ENCODE measurements around the gene ASMTL. TPM values are rescaled to one million over a fixed set of nuclear protein-coding genes. Genes with fewer than 3 reads are reported as not detected.
A peak's percentile ranks its signal among the peaks of the same experiment; 100 is the strongest.

Gene ASMTL
- total RNA-seq, 2 donors from 2014 or later: 46.7 to 80.9 TPM

- H3K9me3 Mint-ChIP-seq: peaks cover 35% of the 10 kb centered on the region
- Histone ChIP-seq H3K4me1 (ENCODE audit: control insufficient read depth, insufficient read depth, low read length) (no peaks in the 10 kb centered on the region), H3K9me3 (ENCODE audit: control insufficient read depth, low read length) (peaks cover 29% of the 10 kb centered on the region), H3K27ac (ENCODE audit: low read depth, low read length) (no peak overlapping the region), H3K4me3 (ENCODE audit: low read length) (peak overlapping the region; percentile 92), H3K27me3 (ENCODE audit: control insufficient read depth, insufficient read depth, low read length, poor library complexity, severe bottlenecking) (no peaks in the 10 kb centered on the region), H3K36me3 (ENCODE audit: control insufficient read depth, insufficient read depth, low read length) (peaks cover 24% of the 10 kb centered on the region), H3K9ac (ENCODE audit: extremely low read depth, low read length, poor library complexity, severe bottlenecking) (no peak overlapping the region)
- TF ChIP-seq CTCF (conservative IDR thresholded peaks at IDR 0.05): no peak
- H3K36me3 Mint-ChIP-seq (ENCODE audit: low read depth): peaks cover 37% of the 10 kb centered on the region
- H3K27me3 Mint-ChIP-seq (ENCODE audit: insufficient read depth): peaks cover 4% of the 10 kb centered on the region
- H3K4me1 Mint-ChIP-seq: no peaks in the 10 kb centered on the region
- H3K4me3 Mint-ChIP-seq: peak overlapping the region; percentile 81
- 86 to 100% methylated on average over 1 to 6 of the region's 6 CpGs for WGBS, 2 experiments (ENCODE audit: insufficient coverage in 1 of 2, insufficient read length in 1 of 2)
- DNase-seq: no peak
- no peak overlapping the region for H3K27ac Mint-ChIP-seq
Measured at GRCh38 chrX:1451251-1451660, 1.5 kb downstream of the ASMTL start.

- peaks cover 37% of the 10 kb centered on the region for H3K9me3 Mint-ChIP-seq
- WGBS, 2 experiments (ENCODE audit: insufficient coverage in 1 of 2, insufficient read length in 1 of 2): 0 to 86% methylated on average over 1 to 9 of the region's 9 CpGs
- H3K4me3 ChIP-seq (ENCODE audit: low read length): peak overlapping the region; percentile 92
- H3K9ac ChIP-seq (ENCODE audit: extremely low read depth, low read length, poor library complexity, severe bottlenecking): no peak overlapping the region
- H3K27me3 Mint-ChIP-seq (ENCODE audit: insufficient read depth): no peaks in the 10 kb centered on the region
- no peaks in the 10 kb centered on the region for H3K4me1 ChIP-seq (ENCODE audit: control insufficient read depth, insufficient read depth, low read length)
- no peak overlapping the region for H3K27ac Mint-ChIP-seq
- H3K36me3 Mint-ChIP-seq (ENCODE audit: low read depth): peaks cover 44% of the 10 kb centered on the region
- no peak overlapping the region for H3K27ac ChIP-seq (ENCODE audit: low read depth, low read length)
- H3K27me3 ChIP-seq (ENCODE audit: control insufficient read depth, insufficient read depth, low read length, poor library complexity, severe bottlenecking): no peaks in the 10 kb centered on the region
- peak; percentile 17 for TF ChIP-seq CTCF (conservative IDR thresholded peaks at IDR 0.05)
- H3K36me3 ChIP-seq (ENCODE audit: control insufficient read depth, insufficient read depth, low read length): peaks cover 24% of the 10 kb centered on the region
- DNase-seq: peak; percentile 32
- peaks cover 29% of the 10 kb centered on the region for H3K9me3 ChIP-seq (ENCODE audit: control insufficient read depth, low read length)
- H3K4me3 Mint-ChIP-seq: no peak overlapping the region
- H3K4me1 Mint-ChIP-seq: no peaks in the 10 kb centered on the region
Measured at GRCh38 chrX:1450361-1451161, 2.1 kb downstream of the ASMTL start.

GRCh38 chrX:1449823-1450149, 2.9 kb downstream of the ASMTL start:
- 99% methylated on average over 2 of the region's 2 CpGs; no CpG with 5 or more reads in 1 of the 2 experiments for WGBS, 2 experiments (ENCODE audit: insufficient coverage in 1 of 2, insufficient read length in 1 of 2)
- no peak overlapping the region for H3K4me3 Mint-ChIP-seq
- DNase-seq: no peak
- H3K9me3 ChIP-seq (ENCODE audit: control insufficient read depth, low read length): peaks cover 29% of the 10 kb centered on the region
- H3K9me3 Mint-ChIP-seq: peaks cover 44% of the 10 kb centered on the region
- H3K4me1 ChIP-seq (ENCODE audit: control insufficient read depth, insufficient read depth, low read length): no peaks in the 10 kb centered on the region
- H3K27ac ChIP-seq (ENCODE audit: low read depth, low read length): no peak overlapping the region
- no peaks in the 10 kb centered on the region for H3K4me1 Mint-ChIP-seq
- H3K9ac ChIP-seq (ENCODE audit: extremely low read depth, low read length, poor library complexity, severe bottlenecking): no peak overlapping the region
- H3K27ac Mint-ChIP-seq: no peak overlapping the region
- H3K36me3 ChIP-seq (ENCODE audit: control insufficient read depth, insufficient read depth, low read length): peaks cover 24% of the 10 kb centered on the region
- TF ChIP-seq CTCF (conservative IDR thresholded peaks at IDR 0.05): no peak
- no peaks in the 10 kb centered on the region for H3K27me3 Mint-ChIP-seq (ENCODE audit: insufficient read depth)
- H3K27me3 ChIP-seq (ENCODE audit: control insufficient read depth, insufficient read depth, low read length, poor library complexity, severe bottlenecking): no peaks in the 10 kb centered on the region
- peaks cover 51% of the 10 kb centered on the region for H3K36me3 Mint-ChIP-seq (ENCODE audit: low read depth)
- H3K4me3 ChIP-seq (ENCODE audit: low read length): peak overlapping the region; percentile 44
